Measurements from ENCODE around the gene KCNIP4. TPM values are rescaled to one million over a fixed set of nuclear protein-coding genes. Genes with fewer than 3 reads are reported as not detected.

Gene KCNIP4
- total and polyA plus RNA-seq, 2 donors (not counting 3 experiments of a cell fraction or from before 2014, with no cell fraction given) = not detected

DNA sequence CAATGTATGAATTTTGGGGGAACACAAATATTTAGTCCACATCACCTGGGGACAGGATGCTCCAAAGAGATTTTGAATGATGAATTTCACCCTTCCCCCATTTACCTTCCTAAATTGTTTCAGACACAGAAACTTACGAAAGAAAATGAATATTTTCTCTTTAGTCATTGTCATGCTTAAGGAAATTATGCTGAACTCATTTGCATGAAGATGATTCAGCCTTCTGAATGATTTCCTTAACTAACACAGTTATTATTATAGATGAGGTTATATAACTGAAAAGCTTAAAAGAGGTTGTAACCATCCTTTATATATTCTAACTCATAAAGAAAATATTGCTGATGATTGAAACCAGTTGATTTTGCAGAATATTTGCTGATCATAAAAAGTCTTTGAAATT is 61.1 kb downstream of the KCNIP4 start:
- intact Hi-C loops (cut with micrococcal nuclease) (no loop called here), dilution Hi-C loops (cut with MboI; ENCODE audit: extremely low pct_ligation_motif_present, low sequenced_read_pairs) (no loop called here)
- ChIA-PET POLR2A (no interaction called here), CTCF (no interaction called here)
- TF ChIP-seq, protein P1, sequence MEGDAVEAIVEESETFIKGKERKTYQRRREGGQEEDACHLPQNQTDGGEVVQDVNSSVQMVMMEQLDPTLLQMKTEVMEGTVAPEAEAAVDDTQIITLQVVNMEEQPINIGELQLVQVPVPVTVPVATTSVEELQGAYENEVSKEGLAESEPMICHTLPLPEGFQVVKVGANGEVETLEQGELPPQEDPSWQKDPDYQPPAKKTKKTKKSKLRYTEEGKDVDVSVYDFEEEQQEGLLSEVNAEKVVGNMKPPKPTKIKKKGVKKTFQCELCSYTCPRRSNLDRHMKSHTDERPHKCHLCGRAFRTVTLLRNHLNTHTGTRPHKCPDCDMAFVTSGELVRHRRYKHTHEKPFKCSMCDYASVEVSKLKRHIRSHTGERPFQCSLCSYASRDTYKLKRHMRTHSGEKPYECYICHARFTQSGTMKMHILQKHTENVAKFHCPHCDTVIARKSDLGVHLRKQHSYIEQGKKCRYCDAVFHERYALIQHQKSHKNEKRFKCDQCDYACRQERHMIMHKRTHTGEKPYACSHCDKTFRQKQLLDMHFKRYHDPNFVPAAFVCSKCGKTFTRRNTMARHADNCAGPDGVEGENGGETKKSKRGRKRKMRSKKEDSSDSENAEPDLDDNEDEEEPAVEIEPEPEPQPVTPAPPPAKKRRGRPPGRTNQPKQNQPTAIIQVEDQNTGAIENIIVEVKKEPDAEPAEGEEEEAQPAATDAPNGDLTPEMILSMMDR (IDR thresholded peaks at IDR 0.05; ENCODE audit: extremely low read depth in 1 of 2, insufficient read depth in 1 of 2, low read depth in 1 of 2, low read length in 2 of 2) = no peak
- TF ChIP-seq FOS (IDR thresholded peaks at IDR 0.05; ENCODE audit: borderline replicate concordance, insufficient read depth, low read length) = no peak
- TF ChIP-seq EZH2 (IDR thresholded peaks at IDR 0.05; ENCODE audit: borderline replicate concordance, low read depth, low read length, severe bottlenecking) = no peak
- TF ChIP-seq POLR2AphosphoS5 (IDR thresholded peaks at IDR 0.05; ENCODE audit: insufficient read depth, low read depth, low read length) = no peak
- no peak for TF ChIP-seq POLR2A (IDR thresholded peaks at IDR 0.05; ENCODE audit: low read depth, low read length)
- TF ChIP-seq JUN (IDR thresholded peaks at IDR 0.05; ENCODE audit: borderline replicate concordance, insufficient read depth, insufficient read length, low read depth) = no peak
- TF ChIP-seq MYC (IDR thresholded peaks at IDR 0.05; ENCODE audit: low read depth, low read length) = no peak
- TF ChIP-seq, protein P2, sequence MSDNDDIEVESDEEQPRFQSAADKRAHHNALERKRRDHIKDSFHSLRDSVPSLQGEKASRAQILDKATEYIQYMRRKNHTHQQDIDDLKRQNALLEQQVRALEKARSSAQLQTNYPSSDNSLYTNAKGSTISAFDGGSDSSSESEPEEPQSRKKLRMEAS (IDR thresholded peaks at IDR 0.05; ENCODE audit: insufficient read depth, insufficient read length) = no peak
- no peak for TF ChIP-seq GATA2 (IDR thresholded peaks at IDR 0.05; ENCODE audit: insufficient read depth, insufficient read length, low read depth, low read length)
- H3K27me3 ChIP-seq (ENCODE audit: control insufficient read depth in 2 of 2, insufficient read depth in 2 of 2, low read length in 2 of 2) = no peaks in the 10 kb centered on the region
- H3K79me2 ChIP-seq (ENCODE audit: control insufficient read depth, insufficient read depth, low read length) = no peaks in the 10 kb centered on the region
- H3K9me1 ChIP-seq (replicated peaks; ENCODE audit: control insufficient read depth, extremely low read depth, insufficient read depth, low read length) = no peaks in the 10 kb centered on the region
- no peaks in the 10 kb centered on the region for H3K4me1 ChIP-seq (ENCODE audit: control insufficient read depth, extremely low read depth, insufficient read depth, low read length)
- H3K27ac ChIP-seq (ENCODE audit: insufficient read depth, low read depth, low read length) = no peak overlapping the region
- H2AFZ ChIP-seq (ENCODE audit: low read depth, low read length) = no peak overlapping the region
- no peaks in the 10 kb centered on the region for H3K9me3 ChIP-seq (replicated peaks; ENCODE audit: control insufficient read depth, insufficient read depth, low read length)
- no peak overlapping the region for H3K9ac ChIP-seq (replicated peaks; ENCODE audit: extremely low read depth, insufficient read depth, low read length)
- no peak for FAIRE-seq
- BruUV-seq (replicated peaks) = no TSS peak
- H3K4me2 ChIP-seq (ENCODE audit: insufficient read depth, low read length) = no peak overlapping the region
- no peak overlapping the region for H3K4me3 ChIP-seq (replicated peaks in 1 of 3; ENCODE audit: insufficient read depth in 1 of 3, low read depth in 1 of 3, low read length in 3 of 3)
- H4K20me1 ChIP-seq (replicated peaks; ENCODE audit: control insufficient read depth, extremely low read depth, insufficient read depth, low read length) = no peaks in the 10 kb centered on the region
- no peaks in the 10 kb centered on the region for H3K36me3 ChIP-seq (ENCODE audit: control insufficient read depth in 2 of 2, extremely low read depth in 1 of 2, insufficient read depth in 2 of 2, low read length in 2 of 2)
- no peak for DNase-seq (ENCODE audit: low read depth, low spot score)

Measured in endothelial cell of umbilical vein (primary cell).